MM.1S (cell line): ENCODE results near the gene EIF3I.

ENCODE experiments used
- CTCF ChIP-seq: fragments of 300-600 bp; sonication (generic); IDR thresholded peaks from 2 replicates; pipeline ENCODE4 v1.5.1; 2016; ENCODE audit warnings: antibody characterized with exemption, low read length, mixed read lengths
- EZH2 ChIP-seq: fragments of 300-600 bp; sonication (generic); optimal IDR thresholded peaks from 2 replicates; pipeline ENCODE3; 2017; ENCODE audit warnings: low read depth, mild to moderate bottlenecking, antibody characterized with exemption, low read length, mixed read lengths

- TF ChIP-seq CTCF (no peak), EZH2 (no peak)
Observed at GRCh38 chr1:32219022-32219421, 3.2 kb upstream of the EIF3I start.
